Uterus (tissue), 4 donors: ENCODE data around the gene ZNF232. TPM values are rescaled to one million over a fixed set of nuclear protein-coding genes. Genes with fewer than 3 reads are reported as not detected.

Experiments used
- DNase-seq, 2 donors: peaks; one replicate each; pipeline ENCODE4 v3.0.0-alpha.2; 2019 to 2020
- H3K27ac ChIP-seq, 2 donors: fragments of 200-600 bp; sonication (generic); 1 replicate in 1 of 2; 2 replicates in 1 of 2; pipeline ENCODE4 v1.5.1; 2016 to 2018
- H3K27me3 ChIP-seq, 2 donors: fragments of 200-600 bp; sonication (generic); one replicate each; pipeline ENCODE4 v1.5.1; 2018 to 2019; ENCODE audit warnings: control low read depth in 1 of 2
- H3K36me3 ChIP-seq, 2 donors: fragments of 200-600 bp; sonication (generic); one replicate each; pipeline ENCODE4 v1.5.1; 2019; ENCODE audit warnings: control low read depth in 1 of 2
- H3K4me1 ChIP-seq, 2 donors: fragments of 200-600 bp; sonication (generic); one replicate each; pipeline ENCODE4 v1.5.1; 2018 to 2019; ENCODE audit warnings: control low read depth in 1 of 2
- H3K4me3 ChIP-seq, 2 donors: fragments of 200-600 bp; sonication (generic); 1 replicate in 1 of 2; 2 replicates in 1 of 2; pipeline ENCODE4 v1.5.1; 2018 to 2019; ENCODE audit warnings: mild to moderate bottlenecking in 1 of 2
- H3K9me3 ChIP-seq, 2 donors: fragments of 200-600 bp; sonication (generic); one replicate each; pipeline ENCODE4 v1.5.1; 2019; ENCODE audit warnings: control low read depth in 1 of 2
- POLR2A ChIP-seq, 2 donors: fragments of 450-650 bp; IDR thresholded peaks; one replicate each; pipeline ENCODE4 v1.6.1; 2016; ENCODE audit warnings: antibody characterized with exemption in 2 of 2, mild to moderate bottlenecking in 1 of 2, moderate library complexity in 1 of 2
- intact Hi-C: fragments of 100-400 bp; cut with DNase I; formaldehyde crosslinking; loops from one replicate; pipeline ENCODE4 v1.15.1; 2023; ENCODE audit warnings: low total_unique reads
- total RNA-seq, 4 donors: library from RNA; depleted of rRNA in 3 of 4; stranded (reverse); fragments of >200 nt in 3 of 4; gene quantifications; one replicate each; pipeline versions ENCODE4 v1.1.0 to v1.2.4, GENCODE V29; 2014 to 2023
- TF ChIP-seq, protein P1 (sequence below), 4 experiments: fragments of 200-600 bp in 2 of 4; fragments of 450-650 bp in 2 of 4; sonication (generic) in 2 of 4; IDR thresholded peaks; one replicate each; pipeline ENCODE4 v1.5.1; 2016 to 2019; ENCODE audit warnings: antibody characterized with exemption in 4 of 4, mild to moderate bottlenecking in 2 of 4, moderate library complexity in 1 of 4
- donor health status: DM: yes; HTN: yes; CAD: no.

ZNF232 gene
- total RNA-seq, 4 donors from 2014 or later, result 0.51 to 12.7 (median 6.1) TPM

- Histone ChIP-seq H3K36me3 (no peaks in the 10 kb centered on the region), H3K9me3 (no peaks in the 10 kb centered on the region), H3K27ac (no peak overlapping the region), H3K4me3 (peak overlapping the region; percentile 92 to 98), H3K27me3 (peaks cover 3 to 9% of the 10 kb centered on the region in 2 donors), H3K4me1 (no peaks in the 10 kb centered on the region)
- TF ChIP-seq, protein P1, sequence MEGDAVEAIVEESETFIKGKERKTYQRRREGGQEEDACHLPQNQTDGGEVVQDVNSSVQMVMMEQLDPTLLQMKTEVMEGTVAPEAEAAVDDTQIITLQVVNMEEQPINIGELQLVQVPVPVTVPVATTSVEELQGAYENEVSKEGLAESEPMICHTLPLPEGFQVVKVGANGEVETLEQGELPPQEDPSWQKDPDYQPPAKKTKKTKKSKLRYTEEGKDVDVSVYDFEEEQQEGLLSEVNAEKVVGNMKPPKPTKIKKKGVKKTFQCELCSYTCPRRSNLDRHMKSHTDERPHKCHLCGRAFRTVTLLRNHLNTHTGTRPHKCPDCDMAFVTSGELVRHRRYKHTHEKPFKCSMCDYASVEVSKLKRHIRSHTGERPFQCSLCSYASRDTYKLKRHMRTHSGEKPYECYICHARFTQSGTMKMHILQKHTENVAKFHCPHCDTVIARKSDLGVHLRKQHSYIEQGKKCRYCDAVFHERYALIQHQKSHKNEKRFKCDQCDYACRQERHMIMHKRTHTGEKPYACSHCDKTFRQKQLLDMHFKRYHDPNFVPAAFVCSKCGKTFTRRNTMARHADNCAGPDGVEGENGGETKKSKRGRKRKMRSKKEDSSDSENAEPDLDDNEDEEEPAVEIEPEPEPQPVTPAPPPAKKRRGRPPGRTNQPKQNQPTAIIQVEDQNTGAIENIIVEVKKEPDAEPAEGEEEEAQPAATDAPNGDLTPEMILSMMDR (IDR thresholded peaks at IDR 0.05), result no peak
- TF ChIP-seq POLR2A (IDR thresholded peaks at IDR 0.05), result no peak
- intact Hi-C loops, result no loop called here
- DNase-seq, result no peak
Measured at GRCh38 chr17:5110816-5111215, 862 bp downstream of the ZNF232 start.

GRCh38 chr17:5100832-5101231, 10.8 kb downstream of the ZNF232 start:
- H3K9me3 ChIP-seq, result peaks cover 0 to 2% of the 10 kb centered on the region in 2 donors
- no peak for TF ChIP-seq POLR2A (IDR thresholded peaks at IDR 0.05)
- TF ChIP-seq, protein P1 (IDR thresholded peaks at IDR 0.05), result no peak
- H3K4me1 ChIP-seq, result no peaks in the 10 kb centered on the region
- DNase-seq, result no peak
- intact Hi-C loops, result no loop called here
- no peak overlapping the region for H3K4me3 ChIP-seq
- H3K27me3 ChIP-seq, result no peaks in the 10 kb centered on the region
- no peaks in the 10 kb centered on the region for H3K36me3 ChIP-seq
- H3K27ac ChIP-seq, result no peak overlapping the region

DNA sequence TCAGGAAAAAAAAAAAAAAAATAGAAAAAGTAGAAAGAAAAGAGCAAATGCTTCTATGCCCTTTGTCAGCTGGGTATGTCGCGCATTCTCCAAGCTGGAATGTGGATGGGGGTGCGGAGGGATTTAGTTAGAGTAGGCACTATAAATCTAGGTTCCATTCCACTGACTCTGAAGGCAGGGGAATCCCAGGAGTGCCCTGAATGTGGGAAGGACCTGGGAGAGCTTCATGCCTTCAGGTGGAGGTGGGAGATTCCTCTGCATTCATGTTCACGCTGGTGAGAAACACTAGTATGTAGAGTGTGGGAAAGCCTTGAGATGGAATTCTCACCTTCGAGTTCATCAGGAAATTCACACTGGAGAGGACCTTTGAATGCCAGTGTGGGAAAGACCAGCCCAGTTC, 12.4 kb downstream of the ZNF232 start:
- DNase-seq, result no peak
- no peaks in the 10 kb centered on the region for H3K4me1 ChIP-seq
- peaks cover 0 to 11% of the 10 kb centered on the region in 2 donors for H3K9me3 ChIP-seq
- no peak overlapping the region for H3K27ac ChIP-seq
- intact Hi-C loops, result no loop called here
- TF ChIP-seq, protein P1 (IDR thresholded peaks at IDR 0.05), result no peak
- no peak for TF ChIP-seq POLR2A (IDR thresholded peaks at IDR 0.05)
- no peak overlapping the region for H3K4me3 ChIP-seq
- H3K27me3 ChIP-seq, result no peaks in the 10 kb centered on the region
- H3K36me3 ChIP-seq, result no peaks in the 10 kb centered on the region

DNA sequence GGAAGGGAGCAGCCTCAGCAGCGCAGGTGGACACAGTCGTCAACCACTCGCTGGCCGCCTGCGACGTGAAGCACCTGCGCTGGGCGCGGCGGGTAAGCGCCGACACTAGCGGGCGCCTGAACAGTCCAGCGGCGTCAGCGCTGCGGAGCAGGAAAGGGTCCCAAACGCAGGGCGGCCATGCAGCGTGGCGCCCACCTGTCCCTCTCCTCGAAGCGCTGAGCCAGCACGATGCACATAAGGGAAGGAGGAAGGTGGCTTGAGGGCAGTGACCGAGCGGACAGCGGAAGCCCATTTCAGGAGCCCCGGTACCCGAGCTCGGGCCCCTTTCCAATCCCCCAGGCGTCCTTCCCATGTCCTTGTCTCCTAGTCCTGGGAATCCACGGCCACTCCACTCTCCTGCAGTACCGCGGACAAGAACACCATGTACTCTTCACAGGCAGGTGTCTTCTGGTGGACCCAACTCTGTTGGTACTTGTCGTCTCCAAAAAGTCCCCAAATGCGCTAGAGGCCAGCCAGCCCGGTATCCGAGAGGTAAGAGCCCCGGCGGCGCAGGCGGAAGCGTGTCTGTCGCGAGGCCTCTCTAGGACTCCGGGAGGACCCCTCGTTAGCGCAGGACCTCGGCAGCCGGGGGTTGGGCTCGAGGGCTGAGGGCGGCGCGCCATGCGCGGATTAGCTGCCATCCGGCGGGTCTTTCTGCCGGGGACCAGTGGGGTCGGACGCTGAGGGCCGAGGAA, 14.4 kb downstream of the ZNF232 start:
- no peaks in the 10 kb centered on the region for H3K4me1 ChIP-seq
- intact Hi-C loops, result no loop called here
- H3K4me3 ChIP-seq, result peak overlapping the region; percentile 38 to 48
- no peaks in the 10 kb centered on the region for H3K36me3 ChIP-seq
- no peak overlapping the region for H3K27ac ChIP-seq
- no peaks in the 10 kb centered on the region for H3K27me3 ChIP-seq
- peaks cover 0 to 31% of the 10 kb centered on the region in 2 donors for H3K9me3 ChIP-seq
- TF ChIP-seq, protein P1 (IDR thresholded peaks at IDR 0.05), result no peak
- no peak for TF ChIP-seq POLR2A (IDR thresholded peaks at IDR 0.05)
- DNase-seq, result peak; percentile 41 to 44

DNA sequence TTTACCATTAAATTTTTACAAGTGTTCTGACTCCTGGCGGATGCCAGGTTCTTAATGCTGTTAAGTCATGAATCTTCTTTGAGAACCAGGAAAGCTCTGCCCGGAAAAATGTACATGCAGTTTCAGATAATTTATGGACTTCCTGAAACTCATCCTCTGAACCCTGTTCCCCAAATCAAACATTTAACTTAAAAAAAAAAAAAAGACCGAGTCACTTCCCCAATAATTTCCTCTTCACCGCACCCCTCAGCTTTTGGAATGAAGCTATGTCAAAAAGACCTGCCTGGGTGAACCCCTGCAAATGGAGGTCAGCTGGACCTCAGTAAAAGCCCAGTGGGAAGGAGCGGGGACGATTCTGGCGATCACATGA, 15.0 kb downstream of the ZNF232 start:
- intact Hi-C loops, result no loop called here

More for the DNA sequence above, 15.0 kb downstream of the ZNF232 start:
- H3K27me3 ChIP-seq, result no peaks in the 10 kb centered on the region
- TF ChIP-seq, protein P1 (IDR thresholded peaks at IDR 0.05), result no peak
- no peak for TF ChIP-seq POLR2A (IDR thresholded peaks at IDR 0.05)
- peak overlapping the region; percentile 38 to 48 for H3K4me3 ChIP-seq
- H3K36me3 ChIP-seq, result no peaks in the 10 kb centered on the region
- no peaks in the 10 kb centered on the region for H3K4me1 ChIP-seq
- no peak overlapping the region for H3K27ac ChIP-seq
- H3K9me3 ChIP-seq, result peaks cover 0 to 36% of the 10 kb centered on the region in 2 donors
- no peak for DNase-seq
